GM13977 (cell line): ENCODE measurements around the gene PDXDC1.
"Not testable (repeated sequence)": the region's sequence is repeated elsewhere in the genome, so short reads cannot be mapped to it uniquely, and the experiment has no call there.

Experiments used
- DNase-seq: peaks from one replicate; pipeline ENCODE4 v3.0.0; 2012; ENCODE audit warnings: low spot score
- in situ Hi-C: fragments of 300-500 bp; cut with MboI; formaldehyde crosslinking; loops from one replicate; pipeline ENCODE4 v1.12.0; 2022; ENCODE audit warnings: low sequenced_read_pairs, low pct_unique_long_range_greater_than_20kb, mixed read lengths, inconsistent platforms; ENCODE audit not compliant: unreplicated experiment
- TF ChIP-seq, protein P1 (sequence below): IDR thresholded peaks from 2 replicates; pipeline ENCODE4 v1.5.1; 2012; ENCODE audit warnings: mild to moderate bottlenecking, control low read depth; ENCODE audit not compliant: insufficient read depth; ENCODE audit errors: extremely low read depth, missing control alignments

PDXDC1 gene

DNA sequence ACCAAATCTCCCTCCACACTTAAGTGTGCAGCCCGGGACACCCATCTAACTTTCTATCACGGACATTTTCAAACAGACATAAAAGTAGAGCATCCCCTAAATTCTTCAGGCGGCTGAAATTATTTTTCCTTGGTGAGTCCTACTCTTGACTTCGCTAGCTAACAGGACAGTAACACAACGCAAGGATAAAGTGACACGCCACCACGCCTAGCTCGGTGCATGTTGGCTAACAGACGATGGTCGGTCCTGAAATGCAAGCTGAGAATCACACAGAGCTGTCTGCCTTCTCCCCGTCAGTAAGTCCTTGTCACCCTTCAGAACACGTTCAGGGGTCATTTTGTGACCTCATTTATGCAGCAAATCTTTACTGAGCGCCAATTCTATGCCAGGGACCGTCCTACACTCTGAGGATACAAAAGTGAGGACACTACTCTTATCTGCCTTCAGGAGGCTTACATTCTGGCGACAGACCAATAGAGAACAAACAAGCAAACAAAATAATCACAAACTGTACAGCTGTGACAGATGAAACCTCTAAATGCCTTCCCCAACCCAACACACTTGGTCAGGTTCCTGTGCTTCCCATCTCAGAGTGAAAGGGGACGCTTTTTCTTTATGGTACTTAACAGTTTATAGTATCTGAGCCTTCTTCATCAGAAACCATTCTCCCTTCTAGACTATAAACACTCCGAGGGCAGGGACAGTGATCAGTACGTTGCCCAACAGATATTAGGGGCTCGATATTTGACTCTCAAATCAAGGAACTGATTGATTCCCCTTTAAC lies 79.7 kb downstream of the PDXDC1 start:
- TF ChIP-seq, protein P1, sequence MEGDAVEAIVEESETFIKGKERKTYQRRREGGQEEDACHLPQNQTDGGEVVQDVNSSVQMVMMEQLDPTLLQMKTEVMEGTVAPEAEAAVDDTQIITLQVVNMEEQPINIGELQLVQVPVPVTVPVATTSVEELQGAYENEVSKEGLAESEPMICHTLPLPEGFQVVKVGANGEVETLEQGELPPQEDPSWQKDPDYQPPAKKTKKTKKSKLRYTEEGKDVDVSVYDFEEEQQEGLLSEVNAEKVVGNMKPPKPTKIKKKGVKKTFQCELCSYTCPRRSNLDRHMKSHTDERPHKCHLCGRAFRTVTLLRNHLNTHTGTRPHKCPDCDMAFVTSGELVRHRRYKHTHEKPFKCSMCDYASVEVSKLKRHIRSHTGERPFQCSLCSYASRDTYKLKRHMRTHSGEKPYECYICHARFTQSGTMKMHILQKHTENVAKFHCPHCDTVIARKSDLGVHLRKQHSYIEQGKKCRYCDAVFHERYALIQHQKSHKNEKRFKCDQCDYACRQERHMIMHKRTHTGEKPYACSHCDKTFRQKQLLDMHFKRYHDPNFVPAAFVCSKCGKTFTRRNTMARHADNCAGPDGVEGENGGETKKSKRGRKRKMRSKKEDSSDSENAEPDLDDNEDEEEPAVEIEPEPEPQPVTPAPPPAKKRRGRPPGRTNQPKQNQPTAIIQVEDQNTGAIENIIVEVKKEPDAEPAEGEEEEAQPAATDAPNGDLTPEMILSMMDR: no peak
- in situ Hi-C loops: no loop called here
- no peak for DNase-seq

DNA sequence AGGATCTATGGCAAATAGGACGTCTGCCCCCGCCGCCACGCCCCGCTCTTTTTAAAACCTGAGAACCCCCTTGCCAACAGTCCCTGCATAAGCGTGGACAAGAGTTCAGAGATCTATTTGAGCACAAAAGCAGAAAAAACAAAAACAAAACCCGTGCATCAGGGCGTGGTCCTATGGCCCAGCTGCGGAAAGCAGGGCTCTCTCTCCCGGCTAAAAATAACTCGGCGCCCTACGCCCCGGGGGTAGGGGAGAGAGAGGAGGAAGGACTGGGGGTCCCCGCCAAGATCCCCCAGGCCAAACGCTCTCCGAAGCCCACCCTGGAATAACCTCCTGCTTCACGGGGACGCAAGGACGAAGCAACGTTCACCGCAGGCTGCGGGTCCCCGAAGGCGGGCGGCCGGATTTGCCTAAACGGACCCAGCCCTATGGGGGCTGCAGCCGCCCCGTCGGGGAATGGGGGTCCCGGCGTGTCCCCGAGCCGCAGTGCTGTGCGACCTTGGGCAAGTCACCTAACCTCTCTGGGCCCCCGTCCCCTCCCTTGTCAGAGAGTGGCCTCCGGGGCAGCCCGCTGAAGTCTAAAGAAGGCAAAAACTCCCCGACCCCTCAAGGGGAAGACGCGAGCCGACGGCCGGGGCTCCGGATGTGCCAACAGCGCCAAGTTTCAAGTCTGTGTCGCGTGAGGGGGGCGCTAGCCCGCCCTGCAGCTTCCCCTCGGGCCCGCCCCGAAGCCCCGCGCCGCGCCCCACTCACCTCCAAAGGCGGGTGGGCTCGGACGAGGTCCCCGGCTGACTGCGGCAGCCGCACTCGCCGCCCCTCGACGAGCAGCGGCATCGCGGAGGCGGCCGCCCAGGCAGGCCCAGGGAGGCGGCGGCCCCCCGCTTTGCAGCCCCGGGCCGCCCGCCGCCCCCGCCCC lies 80.6 kb downstream of the PDXDC1 start:
- DNase-seq: peak; percentile 29
- TF ChIP-seq, protein P1: peak; percentile 17

DNA sequence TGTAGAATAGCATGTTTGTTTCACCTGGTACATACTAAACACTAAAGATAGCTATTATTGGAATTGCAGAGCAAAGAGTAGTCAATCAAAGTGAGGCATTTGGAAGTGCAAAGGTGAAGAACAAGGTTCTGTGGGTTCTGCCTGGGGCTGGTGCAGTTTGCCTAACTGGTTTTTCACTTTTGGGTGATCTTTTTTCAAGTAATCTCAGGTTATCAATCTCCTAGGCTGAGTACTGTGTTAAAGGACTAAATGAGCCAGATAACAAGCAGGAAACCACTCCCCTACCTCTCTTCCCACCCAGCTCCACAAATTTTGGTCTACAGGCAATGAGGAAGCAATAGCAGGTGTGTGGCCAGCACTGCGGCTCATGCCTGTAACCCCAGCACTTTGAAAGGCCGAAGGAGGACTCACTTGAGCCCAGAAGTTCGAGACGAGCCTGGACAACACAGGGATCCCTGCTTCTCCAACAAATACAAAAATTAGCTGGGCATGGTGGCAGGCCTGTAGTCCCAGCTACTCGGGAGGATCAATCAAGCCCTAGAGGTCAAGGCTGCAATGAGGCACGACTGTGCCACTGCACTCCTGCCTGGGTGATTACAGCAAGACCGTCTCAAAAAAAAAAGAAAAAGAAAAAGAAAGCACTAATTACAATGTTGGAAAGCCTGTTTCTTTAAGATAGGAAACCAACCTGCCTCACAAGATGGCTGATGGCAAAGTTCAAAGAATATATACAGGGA lies 83.0 kb downstream of the PDXDC1 start:
- TF ChIP-seq, protein P1: no peak
- in situ Hi-C loops: no loop called here
- DNase-seq: no peak

More for the DNA sequence above, 80.6 kb downstream of the PDXDC1 start:
- in situ Hi-C loops: no loop called here

DNA sequence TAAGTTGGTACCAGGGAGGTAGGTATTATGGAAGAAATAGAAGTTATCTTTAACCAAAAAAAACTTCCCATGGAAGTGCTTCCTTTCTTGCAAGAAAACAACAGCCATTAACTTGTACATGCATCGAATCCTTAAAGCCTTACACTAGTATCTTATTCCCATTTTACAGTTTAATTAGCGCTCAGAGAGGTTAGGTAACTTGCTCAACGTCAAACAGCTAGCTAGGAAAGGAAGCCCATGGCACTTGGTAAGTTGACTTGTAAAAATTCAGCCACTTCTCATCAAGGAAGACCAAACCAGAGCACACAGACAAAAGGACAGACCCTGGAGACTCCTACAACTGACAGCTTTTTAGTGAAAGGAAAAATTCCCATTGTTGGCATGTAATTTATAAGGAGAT lies 84.5 kb downstream of the PDXDC1 start:
- in situ Hi-C loops: no loop called here
- TF ChIP-seq, protein P1: no peak
- DNase-seq: no peak

DNA sequence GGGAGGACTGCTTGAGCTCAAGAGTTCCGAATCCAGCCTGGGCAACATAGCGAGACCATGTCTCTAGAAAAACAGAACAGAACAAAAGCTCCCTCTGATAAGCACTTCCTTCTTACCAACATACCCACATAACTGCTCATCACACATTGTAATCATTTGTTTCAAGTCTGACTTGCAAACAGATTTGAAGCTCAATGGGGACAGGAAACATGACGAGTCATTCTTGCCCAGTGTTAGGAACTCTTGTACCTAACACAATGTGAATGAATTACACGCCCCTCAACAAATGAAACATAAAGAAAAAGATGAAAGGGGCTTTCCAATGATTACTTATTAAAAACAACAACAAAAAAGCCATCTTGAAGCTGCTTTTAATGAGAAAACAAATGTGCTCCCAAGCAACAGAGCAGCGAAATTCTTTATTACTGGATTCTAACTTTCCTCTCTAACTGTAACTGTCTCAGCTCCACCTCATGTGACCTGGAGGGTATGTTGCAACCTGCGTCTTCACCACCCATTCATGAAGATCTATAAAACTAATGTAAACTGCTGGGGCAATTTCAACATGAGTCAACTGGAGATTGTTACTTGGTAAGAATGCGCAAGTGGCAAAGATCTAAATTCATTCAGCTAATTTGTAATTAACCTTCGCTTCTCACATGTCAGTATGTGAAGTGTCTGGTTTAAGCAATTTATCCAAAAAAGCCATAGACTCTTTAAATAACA lies 87.4 kb downstream of the PDXDC1 start:
- in situ Hi-C loops, DNase-seq: not testable (repeated sequence)

DNA sequence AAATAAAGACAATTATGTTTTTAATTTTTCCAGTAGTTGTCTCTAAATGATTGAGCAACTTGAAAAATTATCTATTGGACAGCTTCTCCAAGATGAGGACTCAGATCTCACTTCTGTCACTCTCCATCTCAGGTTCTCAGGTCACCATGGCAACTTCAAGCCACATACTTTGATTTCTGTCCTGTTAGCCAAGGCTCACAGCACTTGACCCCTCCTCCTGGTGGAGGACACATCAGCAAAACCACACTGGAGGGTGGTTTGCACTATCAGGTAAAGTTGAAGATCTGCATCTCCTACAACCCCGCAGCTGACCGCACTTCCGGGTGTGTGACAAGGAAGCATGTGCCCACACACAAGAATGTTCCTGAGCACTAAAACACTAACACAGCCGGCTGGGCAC lies 91.1 kb downstream of the PDXDC1 start:
- DNase-seq, in situ Hi-C loops: not testable (repeated sequence)

DNA sequence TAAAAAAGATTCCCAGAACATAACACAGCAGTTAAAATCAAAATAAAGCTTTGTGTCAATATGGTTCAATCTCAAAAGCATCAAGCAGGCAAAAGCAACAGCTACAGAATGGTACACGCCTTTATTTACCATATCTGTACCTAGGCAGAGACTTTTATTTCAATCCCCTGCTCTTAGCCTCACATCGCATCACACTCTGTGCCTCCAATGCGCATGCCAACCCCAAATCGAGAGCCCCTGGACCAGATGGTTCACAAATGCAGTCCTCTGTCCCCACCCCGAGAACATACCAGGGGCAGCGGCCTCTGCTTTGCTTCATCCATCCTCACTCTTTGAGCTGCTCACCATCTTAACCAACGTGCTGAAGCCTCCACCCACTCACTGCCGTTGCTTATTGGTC lies 91.9 kb downstream of the PDXDC1 start:
- DNase-seq, in situ Hi-C loops: not testable (repeated sequence)

DNA sequence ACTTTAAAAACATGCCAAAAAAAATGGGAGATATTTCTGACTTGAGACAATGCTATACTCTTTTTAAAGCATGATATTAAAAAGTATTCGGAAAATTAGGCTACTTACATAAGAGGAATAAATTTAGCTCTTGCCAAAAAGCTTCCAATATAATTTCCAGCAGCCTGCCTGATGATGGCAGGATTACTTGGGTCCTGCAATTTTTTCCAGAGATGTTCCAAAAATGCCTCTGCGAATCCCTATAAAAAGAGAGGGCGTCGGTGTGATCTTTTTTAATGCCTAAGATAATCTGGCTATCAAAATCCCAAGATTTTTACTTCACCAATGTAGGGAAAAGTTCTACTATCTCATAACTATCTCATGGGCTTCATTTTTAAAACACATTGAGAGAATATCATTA lies 96.2 kb downstream of the PDXDC1 start:
- in situ Hi-C loops, DNase-seq: not testable (repeated sequence)
